HCT116 (cell line): ENCODE data around the gene APBA1.

Experiments
- EZH2phosphoT487 ChIP-seq: fragments of 200-600 bp; IDR thresholded peaks from 2 replicates; pipeline ENCODE4 v1.6.1; 2018; ENCODE audit warnings: antibody characterized with exemption, borderline replicate concordance
- POLR2A ChIP-seq: IDR thresholded peaks from 2 replicates; pipeline ENCODE4 v1.7.0; 2011; ENCODE audit warnings: borderline replicate concordance; ENCODE audit not compliant: insufficient read depth, insufficient read length; ENCODE audit errors: extremely low read depth
- ZNF274 ChIP-seq: fragments of 200-500 bp; sonication (Bioruptor generic); IDR thresholded peaks from 2 replicates; pipeline ENCODE4 v1.6.1; 2014; ENCODE audit warnings: mild to moderate bottlenecking, low read depth, low read length, inconsistent platforms
- TF ChIP-seq, protein P1 (sequence below), 3 experiments: fragments of 200-600 bp in 1 of 3; sonication (generic) in 1 of 3; IDR thresholded peaks in 2 of 3; conservative IDR thresholded peaks in 1 of 3; 2 replicates each; pipeline ENCODE4 v1.5.1; 2012 to 2017; ENCODE audit warnings: low read depth in 2 of 3, low read length in 2 of 3, antibody characterized with exemption in 1 of 3, borderline replicate concordance in 1 of 3, control low read depth in 1 of 3, mild to moderate bottlenecking in 1 of 3, mixed read lengths in 1 of 3, mixed run types in 1 of 3, moderate library complexity in 1 of 3; ENCODE audit not compliant: insufficient read depth in 1 of 3

- TF ChIP-seq, protein P1, sequence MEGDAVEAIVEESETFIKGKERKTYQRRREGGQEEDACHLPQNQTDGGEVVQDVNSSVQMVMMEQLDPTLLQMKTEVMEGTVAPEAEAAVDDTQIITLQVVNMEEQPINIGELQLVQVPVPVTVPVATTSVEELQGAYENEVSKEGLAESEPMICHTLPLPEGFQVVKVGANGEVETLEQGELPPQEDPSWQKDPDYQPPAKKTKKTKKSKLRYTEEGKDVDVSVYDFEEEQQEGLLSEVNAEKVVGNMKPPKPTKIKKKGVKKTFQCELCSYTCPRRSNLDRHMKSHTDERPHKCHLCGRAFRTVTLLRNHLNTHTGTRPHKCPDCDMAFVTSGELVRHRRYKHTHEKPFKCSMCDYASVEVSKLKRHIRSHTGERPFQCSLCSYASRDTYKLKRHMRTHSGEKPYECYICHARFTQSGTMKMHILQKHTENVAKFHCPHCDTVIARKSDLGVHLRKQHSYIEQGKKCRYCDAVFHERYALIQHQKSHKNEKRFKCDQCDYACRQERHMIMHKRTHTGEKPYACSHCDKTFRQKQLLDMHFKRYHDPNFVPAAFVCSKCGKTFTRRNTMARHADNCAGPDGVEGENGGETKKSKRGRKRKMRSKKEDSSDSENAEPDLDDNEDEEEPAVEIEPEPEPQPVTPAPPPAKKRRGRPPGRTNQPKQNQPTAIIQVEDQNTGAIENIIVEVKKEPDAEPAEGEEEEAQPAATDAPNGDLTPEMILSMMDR (IDR thresholded peaks at IDR 0.05 in 2 of 3, conservative IDR thresholded peaks at IDR 0.05 in 1 of 3; ENCODE audit: borderline replicate concordance in 1 of 3, insufficient read depth in 1 of 3, low read depth in 2 of 3, low read length in 2 of 3): no peak
- TF ChIP-seq ZNF274: no peak
- TF ChIP-seq POLR2A: no peak
- TF ChIP-seq EZH2phosphoT487: no peak
These were observed 18.9 kb downstream of the APBA1 start for GRCh38 chr9:69653261-69653660.
